AG09319 (cell line): ENCODE measurements around the gene KCNIP4.
"Not testable (repeated sequence)": the region's sequence is repeated elsewhere in the genome, so short reads cannot be mapped to it uniquely, and the experiment has no call there.

Experiments
- DNase-seq: peaks from one replicate; pipeline ENCODE4 v3.0.0-alpha.2; 2010; ENCODE audit warnings: low read depth; ENCODE audit errors: extremely low read depth
- CTCF ChIP-seq: IDR thresholded peaks from 2 replicates; pipeline ENCODE4 v1.5.1; 2011; ENCODE audit warnings: low read depth, mild to moderate bottlenecking, inconsistent platforms, low read length, moderate library complexity

The KCNIP4 gene

GRCh38 chr4:20809812-20810211 lies 1138.8 kb downstream of the KCNIP4 start:
- no peak for TF ChIP-seq CTCF
- DNase-seq = no peak

- TF ChIP-seq CTCF = no peak
- no peak for DNase-seq
Observed at GRCh38 chr4:20805716-20806115, 1142.9 kb downstream of the KCNIP4 start.

- no peak for TF ChIP-seq CTCF
- no peak for DNase-seq
Observed at GRCh38 chr4:20787940-20788665, 1160.5 kb downstream of the KCNIP4 start.

- not testable (repeated sequence) for DNase-seq
Observed at GRCh38 chr4:20783134-20783533, 1165.4 kb downstream of the KCNIP4 start.

- DNase-seq = no peak
- TF ChIP-seq CTCF = no peak
Observed at GRCh38 chr4:20778896-20779295, 1169.7 kb downstream of the KCNIP4 start.

GRCh38 chr4:20773144-20773997 lies 1175.2 kb downstream of the KCNIP4 start:
- peak; percentile 74 for TF ChIP-seq CTCF
- peak; percentile 7 for DNase-seq

- no peak for DNase-seq
- TF ChIP-seq CTCF = no peak
Observed at GRCh38 chr4:20764366-20764992, 1184.1 kb downstream of the KCNIP4 start.
